SK-N-SH (cell line): ENCODE measurements around the gene MYO9A. TPM values are rescaled to one million over a fixed set of nuclear protein-coding genes. Genes with fewer than 3 reads are reported as not detected.

Experiments used
- CTCF ChIA-PET: fragments of 300-600, 350-600 bp; formaldehyde crosslinking; extraction: SDS; loops from one replicate; lab custom pipeline; 2021; lab: Yijun Ruan, JAX
- POLR2A ChIA-PET: fragments of 350-600 bp; sonication (Branson Sonifier 250); formaldehyde crosslinking; extraction: SDS; loops from one replicate; lab custom pipeline; 2020; ENCODE audit warnings: antibody characterized with exemption, inconsistent platforms; lab: Yijun Ruan, JAX
- DNase-seq: peaks from one replicate; pipeline ENCODE4 v3.0.0; 2012
- H2AFZ ChIP-seq: fragments of 200-600 bp; sonication (generic); 2 replicates; pipeline ENCODE4 v1.8.1; 2016; ENCODE audit warnings: antibody characterized with exemption, mild to moderate bottlenecking, low read depth
- H3F3A ChIP-seq: fragments of 200-600 bp; sonication (generic); replicated peaks from 2 replicates; pipeline ENCODE3; 2016; ENCODE audit warnings: antibody characterized with exemption, mild to moderate bottlenecking; ENCODE audit not compliant: insufficient read depth
- H3K27ac ChIP-seq, 2 experiments: fragments of 200-500 bp in 1 of 2; fragments of 200-600 bp in 1 of 2; sonication (Bioruptor generic) in 1 of 2; sonication (generic), shearing (Covaris generic) in 1 of 2; 2 replicates each; pipeline versions ENCODE4 v1.5.1 to v1.6.1; 2014 to 2016; ENCODE audit warnings: low read depth in 2 of 2, inconsistent platforms in 1 of 2, low read length in 1 of 2, mild to moderate bottlenecking in 1 of 2, mixed read lengths in 1 of 2
- H3K27me3 ChIP-seq: fragments of 200-600 bp; sonication (generic), shearing (Covaris generic); 2 replicates; pipeline ENCODE4 v1.6.1; 2016; ENCODE audit warnings: mixed run types; ENCODE audit not compliant: insufficient read depth
- H3K36me3 ChIP-seq, 2 experiments: fragments of 200-500 bp in 1 of 2; fragments of 200-600 bp in 1 of 2; sonication (Bioruptor generic) in 1 of 2; sonication (generic) in 1 of 2; replicated peaks in 1 of 2; 2 replicates each; pipeline versions ENCODE3 to v1.5.1; 2014 to 2016; ENCODE audit warnings: low read length in 1 of 2, mild to moderate bottlenecking in 1 of 2; ENCODE audit not compliant: insufficient read depth in 2 of 2, control insufficient read depth in 1 of 2
- H3K4me1 ChIP-seq, 2 experiments: fragments of 200-500 bp in 1 of 2; fragments of 200-600 bp in 1 of 2; sonication (Bioruptor generic) in 1 of 2; sonication (generic), shearing (Covaris generic) in 1 of 2; 2 replicates each; pipeline versions ENCODE4 v1.5.1 to v1.6.1; 2014 to 2016; ENCODE audit warnings: low read depth in 1 of 2, low read length in 1 of 2, mixed run types in 1 of 2; ENCODE audit not compliant: insufficient read depth in 2 of 2, control insufficient read depth in 1 of 2
- H3K4me2 ChIP-seq: fragments of 200-600 bp; sonication (generic), shearing (Covaris generic); 2 replicates; pipeline ENCODE4 v1.6.1; 2017; ENCODE audit warnings: mixed run types
- H3K4me3 ChIP-seq, 2 experiments: fragments of 200-500 bp in 1 of 2; fragments of 200-600 bp in 1 of 2; sonication (Bioruptor generic) in 1 of 2; sonication (generic), shearing (Covaris generic) in 1 of 2; 2 replicates each; pipeline versions ENCODE4 v1.5.1 to v1.8.1; 2014 to 2016; ENCODE audit warnings: low read depth in 2 of 2, inconsistent platforms in 1 of 2, low read length in 1 of 2, mild to moderate bottlenecking in 1 of 2, mixed read lengths in 1 of 2, moderate library complexity in 1 of 2
- H3K79me2 ChIP-seq: fragments of 200-600 bp; sonication (generic); 2 replicates; pipeline ENCODE4 v1.8.1; 2017; ENCODE audit warnings: mild to moderate bottlenecking; ENCODE audit not compliant: insufficient read depth
- H3K9ac ChIP-seq: fragments of 200-600 bp; sonication (generic); 2 replicates; pipeline ENCODE4 v1.6.1; 2017; ENCODE audit warnings: mixed run types
- H3K9me2 ChIP-seq: fragments of 200-600 bp; sonication (generic); 2 replicates; pipeline ENCODE4 v1.6.1; 2017; ENCODE audit warnings: mixed run types
- H3K9me3 ChIP-seq: fragments of 200-600 bp; sonication (generic); 2 replicates; pipeline ENCODE4 v1.6.1; 2017; ENCODE audit warnings: mixed run types, mild to moderate bottlenecking, moderate library complexity
- H4K20me1 ChIP-seq: fragments of 200-600 bp; sonication (generic); 2 replicates; pipeline ENCODE4 v1.6.1; 2017; ENCODE audit warnings: mild to moderate bottlenecking, mixed run types; ENCODE audit not compliant: insufficient read depth
- EZH2phosphoT487 ChIP-seq: fragments of 200-600 bp; sonication (generic); IDR thresholded peaks from 2 replicates; pipeline ENCODE4 v1.6.1; 2017; ENCODE audit warnings: low read depth, mixed run types, mild to moderate bottlenecking, antibody characterized with exemption, moderate library complexity, borderline replicate concordance
- FOXJ3 ChIP-seq: sonication (generic); formaldehyde crosslinking; IDR thresholded peaks from 2 replicates; pipeline ENCODE4 v1.5.1; 2020; ENCODE audit warnings: mild to moderate bottlenecking, missing genetic modification reagents
- FOXM1 ChIP-seq: IDR thresholded peaks from 2 replicates; pipeline ENCODE4 v1.4.0; 2012; ENCODE audit warnings: low read depth, mild to moderate bottlenecking
- JUND ChIP-seq: IDR thresholded peaks from 2 replicates; pipeline ENCODE4 v1.4.0; 2012
- MXI1 ChIP-seq: IDR thresholded peaks from 2 replicates; pipeline ENCODE4 v1.6.1; 2012; ENCODE audit warnings: mild to moderate bottlenecking, low read depth, low read length, improper control_type of control experiment
- NFIC ChIP-seq: IDR thresholded peaks from 2 replicates; pipeline ENCODE4 v1.4.0; 2012; ENCODE audit warnings: borderline replicate concordance
- NRF1 ChIP-seq: IDR thresholded peaks from 2 replicates; pipeline ENCODE4 v1.6.1; 2012; ENCODE audit warnings: low read depth, mild to moderate bottlenecking, low read length
- PBX3 ChIP-seq: IDR thresholded peaks from 2 replicates; pipeline ENCODE4; 2012
- POLR2AphosphoS5 ChIP-seq: IDR thresholded peaks from 2 replicates; pipeline ENCODE4 v1.6.1; 2012; ENCODE audit warnings: low read depth, low read length
- RAD21 ChIP-seq: IDR thresholded peaks from 2 replicates; pipeline ENCODE4 v1.6.1; 2012; ENCODE audit warnings: mild to moderate bottlenecking, low read length
- REST ChIP-seq: IDR thresholded peaks from 2 replicates; pipeline ENCODE4 v1.6.1; 2012; ENCODE audit warnings: mild to moderate bottlenecking, low read depth, low read length, moderate library complexity
- RFX5 ChIP-seq: IDR thresholded peaks from 2 replicates; pipeline ENCODE4 v1.6.1; 2012; ENCODE audit warnings: mild to moderate bottlenecking, improper control_type of control experiment, low read length
- RXRA ChIP-seq: IDR thresholded peaks from 2 replicates; pipeline ENCODE4 v1.4.0; 2012; ENCODE audit warnings: low read depth, mild to moderate bottlenecking, borderline replicate concordance
- SIN3A ChIP-seq: IDR thresholded peaks from 2 replicates; pipeline ENCODE4 v1.6.1; 2012; ENCODE audit warnings: low read depth, mild to moderate bottlenecking, low read length, moderate library complexity, borderline replicate concordance
- SMC3 ChIP-seq: IDR thresholded peaks from 2 replicates; pipeline ENCODE4 v1.6.1; 2012; ENCODE audit warnings: low read depth, low read length, improper control_type of control experiment
- TAF1 ChIP-seq: IDR thresholded peaks from 2 replicates; pipeline ENCODE4 v1.6.1; 2012; ENCODE audit warnings: low read depth, mild to moderate bottlenecking, low read length, moderate library complexity, borderline replicate concordance
- TCF12 ChIP-seq: IDR thresholded peaks from 2 replicates; pipeline ENCODE4 v1.4.0; 2012
- YY1 ChIP-seq: IDR thresholded peaks from 2 replicates; pipeline ENCODE4 v1.4.0; 2012; ENCODE audit warnings: low read depth, mild to moderate bottlenecking
- WGBS: methylation state at CpG from one replicate; pipeline ENCODE4 v1.1.6; 2017; ENCODE audit warnings: low lambda C conversion rate; 5-methylcytosine and 5-hydroxymethylcytosine counted together
- polyA plus RNA-seq, 3 experiments: library from polyadenylated mRNA; depleted of rRNA; stranded (reverse); fragments of >200 nt; gene quantifications; 2 replicates each; pipeline ENCODE4 v1.2.3, GENCODE V29; 2012

Gene MYO9A
- polyA plus RNA-seq, 1 of the 3 experiments (the other 2 are of a cell fraction): 4.1 TPM

- Histone ChIP-seq H3K4me1 (peaks cover 0 to 6% of the 10 kb centered on the region in 2 experiments; a peak in 2 of 4 replicates), H3K79me2 (no peaks in the 10 kb centered on the region), H3K27ac (peak overlapping the region in 1 of 2 experiments; percentile 45; a peak in 2 of 4 replicates), H3F3A (no peaks in the 10 kb centered on the region), H3K4me2 (0 out of 2 replicates have a peak overlapping the region, but pooled peaks have one; percentile 18), H3K27me3 (no peaks in the 10 kb centered on the region)
- 95% methylated on average over 7 of the region's 7 CpGs for WGBS
- POLR2A ChIA-PET: no interaction called here
- no peak for TF ChIP-seq RFX5
- TF ChIP-seq MXI1: no peak
- no peak for TF ChIP-seq FOXJ3
- TF ChIP-seq TCF12: no peak
- TF ChIP-seq YY1: no peak
- TF ChIP-seq JUND: no peak
- TF ChIP-seq RAD21: no peak
- TF ChIP-seq SMC3: no peak
- no peak for TF ChIP-seq EZH2phosphoT487
- no peak for TF ChIP-seq REST
- no peak for TF ChIP-seq PBX3
- TF ChIP-seq FOXM1: no peak
- no peak for TF ChIP-seq NFIC
- no peak for TF ChIP-seq NRF1
- TF ChIP-seq POLR2AphosphoS5: no peak
- no peak for TF ChIP-seq RXRA
- no peak for TF ChIP-seq SIN3A
- TF ChIP-seq TAF1: no peak
- TF ChIP-seq, all 33 proteins: peak for 0
- H3K36me3 ChIP-seq: no peaks in the 10 kb centered on the region
- no peak for DNase-seq
- no peaks in the 10 kb centered on the region for H4K20me1 ChIP-seq
- H3K9me2 ChIP-seq: no peaks in the 10 kb centered on the region
- H3K9me3 ChIP-seq: no peaks in the 10 kb centered on the region
- H3K9ac ChIP-seq: no peak overlapping the region
- CTCF ChIA-PET: interaction anchor here (0.6 to 5.1 kb wide), 4 partner anchors 9 to 970 kb away, joined by 3 to 19 read pairs (median 4); no protein-coding TSS in a partner anchor
- no peak overlapping the region for H2AFZ ChIP-seq
- H3K4me3 ChIP-seq: no peak overlapping the region
Measured at GRCh38 chr15:71791975-71792374, 326.0 kb downstream of the MYO9A start.
